GM21360 (cell line): Measurements from ENCODE around the gene BCL2.
"Not testable (repeated sequence)": the region's sequence is repeated elsewhere in the genome, so short reads cannot be mapped to it uniquely, and the experiment has no call there.

Experiments
- ATAC-seq: cut with Tn5 transposase; IDR thresholded peaks from one replicate; pipeline ENCODE4 v1.9.1; 2021; ENCODE audit warnings: mild to moderate bottlenecking, moderate library complexity; ENCODE audit not compliant: unreplicated experiment

The BCL2 gene

DNA sequence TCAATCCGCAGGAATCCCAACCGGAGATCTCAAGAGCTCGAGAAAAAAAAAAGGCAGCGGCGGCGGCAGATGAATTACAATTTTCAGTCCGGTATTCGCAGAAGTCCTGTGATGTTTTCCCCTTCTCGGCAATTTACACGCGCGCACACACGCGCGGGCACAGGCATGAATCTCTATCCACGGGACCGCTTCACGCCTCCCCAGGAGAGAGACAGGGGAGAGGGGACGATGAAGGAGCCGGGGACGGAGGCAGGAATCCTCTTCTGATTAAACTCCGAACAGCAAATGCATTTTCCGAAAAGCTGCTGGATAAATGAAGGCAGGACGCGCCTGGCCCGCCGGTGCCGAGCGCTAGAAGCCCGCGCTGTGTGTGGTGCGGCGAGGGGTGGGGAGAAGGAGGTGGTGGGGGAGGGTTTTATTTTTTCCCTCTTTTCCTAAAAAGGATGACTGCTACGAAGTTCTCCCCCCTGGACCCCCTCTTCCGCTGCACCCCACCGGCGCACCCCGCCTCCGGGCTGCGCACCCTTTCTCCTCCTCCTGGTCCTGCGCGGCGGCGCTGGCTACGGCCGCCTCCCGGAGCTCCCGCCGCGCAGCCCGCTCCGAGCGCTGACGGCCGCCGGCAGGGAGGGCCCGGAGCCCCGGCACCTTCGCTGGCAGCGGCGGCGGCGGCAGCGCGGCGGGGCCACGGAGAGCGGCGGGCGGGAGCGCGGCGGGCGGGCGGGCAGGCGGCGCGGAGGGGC is at the start of gene BCL2:
Gene BCL2, minus strand, starts transcription at position 387 of the 740 bp plus-strand sequence.
- ATAC-seq = peak; percentile 11

- ATAC-seq = no peak
Measured at GRCh38 chr18:63368611-63369010, 49.0 kb upstream of the BCL2 start.

DNA sequence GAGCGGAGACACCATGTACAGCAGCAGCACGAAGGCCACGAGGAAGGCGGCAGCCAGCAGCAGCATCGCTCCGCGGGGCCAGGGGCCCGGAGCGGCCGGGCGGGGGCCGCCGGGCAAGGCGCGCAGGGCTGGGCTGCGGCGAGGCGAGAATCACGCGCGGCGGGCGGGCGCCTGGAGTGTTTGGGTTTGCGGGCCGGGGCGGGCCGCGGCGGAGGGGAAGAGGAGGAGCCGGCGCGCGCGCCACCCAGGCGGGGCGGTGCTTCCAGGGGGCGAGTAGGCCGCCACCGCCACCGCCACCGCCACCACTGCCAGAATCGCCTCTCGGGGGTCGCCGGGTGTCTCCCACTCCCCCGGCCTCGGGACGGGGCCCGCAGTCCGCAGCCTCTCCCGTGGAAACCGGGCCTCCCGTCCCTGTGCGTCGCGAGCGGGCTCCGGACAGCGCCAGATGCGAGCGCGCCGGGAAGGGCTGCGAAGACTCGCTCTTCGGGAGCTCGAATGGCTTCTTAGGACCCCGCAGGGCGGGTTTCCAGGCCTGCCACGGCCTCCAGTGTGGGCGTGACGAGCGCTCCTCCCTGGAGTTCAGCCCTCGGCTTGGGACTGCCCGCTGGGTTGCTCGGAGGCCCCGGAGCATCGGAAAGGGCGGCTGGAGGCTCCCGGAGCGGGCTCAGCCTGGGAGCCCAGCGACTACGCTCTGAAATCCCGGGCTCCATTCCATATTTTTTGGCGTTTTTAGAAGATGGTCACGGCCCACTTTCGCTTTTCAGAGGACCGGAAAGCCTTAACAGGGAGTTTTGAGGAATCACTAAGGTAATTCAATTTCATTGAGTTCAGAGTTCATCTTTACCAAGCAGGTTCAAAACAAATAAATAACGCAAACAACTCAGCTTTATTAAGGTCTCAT is 47.7 kb upstream of the BCL2 start, which contains the start of gene KDSR:
Gene KDSR, minus strand, starts transcription at position 154 of the 901 bp plus-strand sequence. Its CDS starts 88 bp downstream, at position 66.
- ATAC-seq = peak; percentile 76

GRCh38 chr18:63366213-63367052 is 46.9 kb upstream of the BCL2 start:
- ATAC-seq = peak; percentile 36

GRCh38 chr18:63365876-63366212 is 46.3 kb upstream of the BCL2 start:
- no peak for ATAC-seq

GRCh38 chr18:63363951-63364350 is 44.4 kb upstream of the BCL2 start:
- no peak for ATAC-seq

- not testable (repeated sequence) for ATAC-seq
Measured at GRCh38 chr18:63363420-63363819, 43.9 kb upstream of the BCL2 start.

GRCh38 chr18:63356272-63356896 is 36.8 kb upstream of the BCL2 start:
- no peak for ATAC-seq

- ATAC-seq = no peak
Measured at GRCh38 chr18:63350230-63350629, 30.7 kb upstream of the BCL2 start.

DNA sequence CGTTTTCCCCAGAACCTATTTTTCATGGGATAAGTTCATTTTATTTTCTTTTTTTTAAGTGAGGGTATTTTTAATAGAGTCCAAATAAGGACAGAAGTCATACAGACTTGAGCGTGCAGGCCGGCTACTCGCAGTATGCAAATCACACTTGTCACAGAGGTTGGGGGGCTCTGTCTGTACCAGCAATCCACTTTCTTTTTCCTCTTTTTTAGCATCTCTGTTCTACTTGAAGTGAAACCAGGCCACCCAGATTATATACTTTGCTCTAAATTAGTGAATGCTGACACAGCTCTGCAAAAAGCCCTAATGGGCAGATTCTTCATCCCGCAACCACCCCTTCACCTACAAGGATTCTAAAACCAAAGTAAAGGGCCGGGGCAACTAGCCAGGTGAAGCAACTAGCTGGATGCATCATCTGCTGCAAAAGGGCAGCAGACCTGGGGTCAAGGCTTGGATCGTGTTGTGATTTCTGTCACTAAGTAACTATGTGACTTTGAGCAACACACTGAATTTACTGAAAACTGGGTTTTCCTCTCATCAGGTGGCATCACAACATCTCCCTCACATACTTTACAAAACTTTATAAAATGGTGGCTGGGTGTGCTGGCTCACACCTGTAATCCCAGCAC is 29.1 kb upstream of the BCL2 start:
- ATAC-seq = peak; percentile 71

DNA sequence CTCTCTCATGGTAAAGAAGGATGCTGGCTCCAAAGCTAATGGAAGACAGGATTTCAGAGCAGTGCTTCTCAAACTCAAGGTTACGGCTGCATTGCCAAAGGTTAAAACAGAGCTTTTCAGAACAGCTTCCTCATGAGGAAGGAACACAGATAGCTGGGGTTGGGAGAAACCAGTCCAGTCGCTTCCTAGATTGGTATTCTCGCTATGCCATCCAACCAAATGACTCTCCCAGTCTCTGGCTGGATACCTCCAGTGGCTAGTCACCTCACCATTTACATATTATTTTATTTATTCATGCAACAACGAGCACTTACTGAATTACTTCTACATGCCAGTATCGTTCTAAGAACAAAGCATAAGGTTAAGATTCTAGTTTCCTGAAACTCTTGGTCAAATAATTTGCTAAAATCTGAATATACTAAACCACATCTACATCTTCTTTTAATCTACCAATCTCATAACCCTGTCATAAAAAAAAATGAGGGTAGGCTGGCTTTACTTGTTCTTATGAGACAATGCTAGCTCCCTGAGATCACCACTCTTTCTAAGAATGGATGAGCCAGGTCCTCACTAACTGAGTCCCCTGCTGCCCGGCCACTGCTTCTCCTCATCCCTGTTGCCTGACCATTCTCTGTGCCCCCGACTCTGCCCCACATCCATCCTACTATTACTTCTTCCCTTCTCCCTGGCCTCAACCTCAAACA is 27.1 kb upstream of the BCL2 start:
- ATAC-seq = no peak

DNA sequence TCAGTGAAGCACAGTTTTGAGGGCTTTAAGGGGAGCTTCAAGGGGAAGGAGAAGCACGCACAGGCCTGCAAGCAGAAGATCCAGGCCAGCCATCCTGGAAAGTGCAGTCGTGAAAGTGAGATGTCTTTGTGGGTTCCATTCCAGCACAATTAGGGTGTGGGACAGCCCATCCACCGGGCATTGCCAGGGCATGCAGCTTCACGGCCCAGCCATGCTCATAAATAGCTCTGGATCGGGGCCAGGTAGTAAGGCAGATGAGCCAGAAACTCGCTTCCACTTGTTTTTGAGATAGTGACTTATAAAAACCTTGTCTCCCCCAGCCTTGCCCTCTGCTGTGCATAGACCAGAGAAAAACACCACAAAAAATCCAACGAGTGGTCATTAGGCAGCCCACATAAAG is 26.5 kb upstream of the BCL2 start:
- no peak for ATAC-seq

- no peak for ATAC-seq
Measured at GRCh38 chr18:63344918-63345317, 25.3 kb upstream of the BCL2 start.

DNA sequence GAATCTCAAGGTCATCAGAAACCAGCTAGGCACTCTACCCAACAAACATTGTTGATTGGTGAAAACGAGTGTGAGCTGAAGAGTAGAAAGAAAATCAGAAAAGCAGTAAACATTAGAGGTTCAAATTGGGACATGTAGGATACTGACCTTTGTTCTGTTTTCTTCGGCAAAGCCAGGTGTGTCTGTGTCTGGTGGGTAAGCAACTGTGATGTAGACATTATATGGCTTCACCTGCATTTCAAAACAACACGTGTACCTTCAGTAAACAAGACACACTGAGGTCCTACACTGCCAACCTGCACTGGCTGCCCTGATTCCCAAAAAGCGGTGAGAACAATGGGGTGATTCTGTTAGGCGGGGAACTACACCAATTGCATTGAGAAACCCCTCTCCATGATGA is 24.7 kb upstream of the BCL2 start:
- no peak for ATAC-seq

- ATAC-seq = no peak
Measured at GRCh38 chr18:63342206-63342605, 22.6 kb upstream of the BCL2 start.

DNA sequence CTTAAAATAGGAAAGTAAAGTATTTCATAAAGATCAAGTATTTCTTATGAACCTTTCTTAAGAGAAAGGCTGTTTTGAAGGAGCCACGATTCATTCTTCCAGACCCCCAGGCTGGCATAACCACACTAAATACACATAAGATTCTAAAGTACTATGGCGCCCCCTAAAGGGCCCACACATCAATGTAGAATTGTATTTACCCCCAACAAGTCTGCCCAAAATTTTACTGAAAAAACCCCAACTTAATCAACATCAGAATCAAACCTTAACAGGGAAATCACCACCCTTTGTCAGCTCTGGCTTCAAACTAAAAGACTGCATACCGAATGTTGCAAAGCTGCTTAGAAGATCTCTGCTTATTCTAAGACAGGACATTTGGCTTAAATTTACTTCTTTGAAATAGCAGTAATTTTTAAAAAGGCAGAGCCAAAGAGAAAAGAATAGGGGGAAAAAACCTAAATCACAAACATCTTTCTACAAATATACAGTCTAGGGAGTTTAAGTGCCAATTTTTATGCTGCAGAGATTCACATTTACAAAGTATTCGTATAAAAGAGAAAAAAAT is 20.4 kb upstream of the BCL2 start:
- ATAC-seq = no peak

GRCh38 chr18:63336366-63337099 is 17.0 kb upstream of the BCL2 start:
- no peak for ATAC-seq

GRCh38 chr18:63331105-63331504 is 11.5 kb upstream of the BCL2 start:
- no peak for ATAC-seq
